Measurements from ENCODE around the gene FAM53A. TPM values are rescaled to one million over a fixed set of nuclear protein-coding genes. Genes with fewer than 3 reads are reported as not detected.

The FAM53A gene
- total and polyA plus RNA-seq, 2 of the 4 experiments (the other 2 are of a cell fraction), result 2.0 to 3.1 TPM

GRCh38 chr4:1682860-1683259, 1.3 kb downstream of the FAM53A start:
- Histone ChIP-seq H3K23ac (ENCODE audit: low read depth, low read length) (peak overlapping the region; percentile 55; the same call in 1 of the 2 replicates), H4K8ac (ENCODE audit: low read depth in 2 of 2, low read length in 2 of 2) (peak overlapping the region in 1 of 2 experiments; percentile 4; a peak in 1 of 4 replicates), H2AFZ (replicated peaks; ENCODE audit: low read length, poor library complexity) (peak overlapping the region; percentile 69), H3K4ac (ENCODE audit: low read depth, low read length) (peak overlapping the region; percentile 62), H3K36me3 (ENCODE audit: control insufficient read depth, insufficient read depth, low read length) (no peaks in the 10 kb centered on the region), H3K9ac (ENCODE audit: low read depth, low read length) (peak overlapping the region; percentile 54), H3K9me1 (ENCODE audit: insufficient read depth, low read length) (peaks cover 4% of the 10 kb centered on the region; the same call in 1 of the 2 replicates), H3K27ac (ENCODE audit: insufficient read depth, low read length) (peak overlapping the region; percentile 56), H2BK20ac (ENCODE audit: low read depth, low read length) (peak overlapping the region; percentile 29; the same call in 1 of the 2 replicates), H3K27me3 (ENCODE audit: control insufficient read depth, insufficient read depth, low read length) (no peaks in the 10 kb centered on the region), H3K79me1 (ENCODE audit: low read depth in 1 of 2, low read length in 2 of 2) (peaks cover 0 to 7% of the 10 kb centered on the region in 2 experiments; a peak in 2 of 4 replicates), H4K20me1 (ENCODE audit: insufficient read depth, low read length) (peaks cover 5% of the 10 kb centered on the region), H2AK5ac (ENCODE audit: low read depth, low read length) (peak overlapping the region; percentile 33; the same call in 1 of the 2 replicates), H3K4me3 (ENCODE audit: insufficient read depth, low read depth, low read length) (peak overlapping the region; percentile 83; the same call in 1 of the 2 replicates), H2BK15ac (ENCODE audit: low read depth, low read length) (no peak overlapping the region), H3K56ac (ENCODE audit: extremely low read depth, insufficient read depth, low read length) (no peak overlapping the region), H3K18ac (ENCODE audit: low read depth, low read length) (no peak overlapping the region), H2AK9ac (replicated peaks; ENCODE audit: low read depth, low read length, poor library complexity) (peak overlapping the region; percentile 74), H2BK120ac (ENCODE audit: low read depth, low read length) (no peak overlapping the region), H2BK5ac (ENCODE audit: low read depth, low read length, poor library complexity, severe bottlenecking) (peak overlapping the region; percentile 16), H4K5ac (ENCODE audit: low read depth, low read length) (no peak overlapping the region), H3K9me3 (ENCODE audit: control insufficient read depth, insufficient read depth, low read length) (no peaks in the 10 kb centered on the region), H3K4me1 (ENCODE audit: control insufficient read depth, insufficient read depth, low read length) (peaks cover 6% of the 10 kb centered on the region; the same call in 1 of the 2 replicates), H4K91ac (ENCODE audit: insufficient read depth, low read depth, low read length) (no peak overlapping the region), H3K4me2 (ENCODE audit: low read depth, low read length) (peak overlapping the region; percentile 85), H3K14ac (replicated peaks; ENCODE audit: low read depth, low read length) (peak overlapping the region; percentile 49)
- no peak for DNase-seq
- ChIA-PET POLR2A (ENCODE audit: unreplicated experiment) (no interaction called here), CTCF (no interaction called here)
- in situ Hi-C loops (cut with MboI; ENCODE audit: low sequenced_read_pairs), result no loop called here
- 85% methylated on average over 4 of the region's 13 CpGs; no CpG with 5 or more reads in 1 of the 2 experiments for WGBS, 2 experiments (ENCODE audit: extremely low coverage in 2 of 2, insufficient read length in 1 of 2)
- dilution Hi-C loops (cut with HindIII; ENCODE audit: low sequenced_read_pairs, unreplicated experiment), result no loop called here
- intact Hi-C loops (cut with micrococcal nuclease), result no loop called here
- no TSS peak for BruUV-seq (replicated peaks)
- ATAC-seq (ENCODE audit: low read depth), result no peak
- TF ChIP-seq ELK1 (IDR thresholded peaks at IDR 0.05; ENCODE audit: borderline replicate concordance, low read depth, low read length) (no peak), FOS (IDR thresholded peaks at IDR 0.05; ENCODE audit: low read depth, low read length) (no peak), MAZ (IDR thresholded peaks at IDR 0.05; ENCODE audit: borderline replicate concordance, low read depth, low read length) (no peak), MXI1 (IDR thresholded peaks at IDR 0.05; ENCODE audit: borderline replicate concordance, low read depth, low read length) (no peak), RAD21 (IDR thresholded peaks at IDR 0.05; ENCODE audit: low read length) (no peak), NFE2L2 (IDR thresholded peaks at IDR 0.05; ENCODE audit: low read depth, low read length) (no peak), POLR2A (IDR thresholded peaks at IDR 0.05; ENCODE audit: low read depth, low read length) (no peak), RCOR1 (IDR thresholded peaks at IDR 0.05; ENCODE audit: insufficient replicate concordance, low read length) (no peak), BHLHE40 (IDR thresholded peaks at IDR 0.05; ENCODE audit: low read depth, low read length) (no peak), CEBPB (IDR thresholded peaks at IDR 0.05; ENCODE audit: low read depth, low read length) (no peak), MAFK (IDR thresholded peaks at IDR 0.05; ENCODE audit: low read depth, low read length) (no peak), RFX5 (IDR thresholded peaks at IDR 0.05; ENCODE audit: low read depth, low read length) (no peak)
